A673 (cell line): ENCODE results near the gene CLTCL1.

ENCODE experiments used
- EZH2 ChIP-seq: fragments of 200-600 bp; sonication (generic); IDR thresholded peaks from 2 replicates; pipeline ENCODE4 v1.6.1; 2017; ENCODE audit warnings: borderline replicate concordance, low read depth, mild to moderate bottlenecking, mixed read lengths, antibody characterized with exemption, low read length; ENCODE audit not compliant: poor library complexity, severe bottlenecking
- TF ChIP-seq, protein P1 (sequence below): fragments of 300-800, 200-600 bp; sonication (generic); conservative IDR thresholded peaks from 2 replicates; pipeline ENCODE4 v1.5.1; 2017; ENCODE audit warnings: low read depth, mild to moderate bottlenecking, antibody characterized with exemption, low read length, moderate library complexity, mixed read lengths

DNA sequence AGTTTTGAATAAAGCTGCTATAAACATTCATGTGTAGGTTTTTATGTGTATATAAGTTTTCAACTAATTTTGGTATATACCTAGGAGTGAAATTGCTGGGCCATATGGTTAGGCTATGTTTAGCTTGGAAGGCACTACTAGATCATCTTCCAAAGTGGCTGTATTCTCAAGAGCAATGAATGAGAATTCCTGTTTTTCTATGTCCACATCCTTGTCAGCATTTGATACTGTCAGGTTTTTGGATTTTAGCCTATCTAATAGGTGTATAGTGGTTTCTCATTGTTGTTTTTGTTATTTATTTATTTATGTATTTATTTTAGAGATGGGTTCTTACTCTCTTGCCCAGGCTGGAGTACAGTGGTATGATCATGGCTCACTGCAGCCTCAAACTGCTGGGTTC, 26.3 kb upstream of the CLTCL1 start:
- TF ChIP-seq, protein P1, sequence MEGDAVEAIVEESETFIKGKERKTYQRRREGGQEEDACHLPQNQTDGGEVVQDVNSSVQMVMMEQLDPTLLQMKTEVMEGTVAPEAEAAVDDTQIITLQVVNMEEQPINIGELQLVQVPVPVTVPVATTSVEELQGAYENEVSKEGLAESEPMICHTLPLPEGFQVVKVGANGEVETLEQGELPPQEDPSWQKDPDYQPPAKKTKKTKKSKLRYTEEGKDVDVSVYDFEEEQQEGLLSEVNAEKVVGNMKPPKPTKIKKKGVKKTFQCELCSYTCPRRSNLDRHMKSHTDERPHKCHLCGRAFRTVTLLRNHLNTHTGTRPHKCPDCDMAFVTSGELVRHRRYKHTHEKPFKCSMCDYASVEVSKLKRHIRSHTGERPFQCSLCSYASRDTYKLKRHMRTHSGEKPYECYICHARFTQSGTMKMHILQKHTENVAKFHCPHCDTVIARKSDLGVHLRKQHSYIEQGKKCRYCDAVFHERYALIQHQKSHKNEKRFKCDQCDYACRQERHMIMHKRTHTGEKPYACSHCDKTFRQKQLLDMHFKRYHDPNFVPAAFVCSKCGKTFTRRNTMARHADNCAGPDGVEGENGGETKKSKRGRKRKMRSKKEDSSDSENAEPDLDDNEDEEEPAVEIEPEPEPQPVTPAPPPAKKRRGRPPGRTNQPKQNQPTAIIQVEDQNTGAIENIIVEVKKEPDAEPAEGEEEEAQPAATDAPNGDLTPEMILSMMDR, result no peak
- TF ChIP-seq EZH2, result no peak
